Neural crest cell (in vitro differentiated cells): ENCODE results near the gene PDE8B. TPM values are rescaled to one million over a fixed set of nuclear protein-coding genes. Genes with fewer than 3 reads are reported as not detected.

ENCODE experiments used
- DNase-seq: peaks from one replicate; pipeline ENCODE4 v3.0.0; 2021; ENCODE audit warnings: low read depth, mixed read lengths, low spot score
- H3K27ac Mint-ChIP-seq: one replicate; pipeline ENCODE4 v1.8.0; 2021; ENCODE audit warnings: mild to moderate bottlenecking, mixed read lengths; ENCODE audit not compliant: unreplicated experiment
- H3K27me3 Mint-ChIP-seq: 2 replicates; pipeline ENCODE4 v1.8.0; 2021; ENCODE audit warnings: low read depth, mild to moderate bottlenecking, mixed read lengths
- H3K36me3 Mint-ChIP-seq: 2 replicates; pipeline ENCODE4 v1.8.0; 2021; ENCODE audit warnings: low read depth, mild to moderate bottlenecking, mixed read lengths
- H3K4me1 Mint-ChIP-seq: 2 replicates; pipeline ENCODE4 v1.8.0; 2021; ENCODE audit warnings: mixed read lengths
- H3K4me3 Mint-ChIP-seq: one replicate; pipeline ENCODE4 v1.8.0; 2021; ENCODE audit warnings: mild to moderate bottlenecking, mixed read lengths
- H3K9me3 Mint-ChIP-seq: 2 replicates; pipeline ENCODE4 v1.8.0; 2021; ENCODE audit warnings: mixed read lengths
- total RNA-seq: library from RNA; stranded (reverse); gene quantifications from 2 replicates; pipeline ENCODE4 v1.2.1, GENCODE V29; 2021
- TF ChIP-seq, protein P1 (sequence below): fragments of 200-600 bp; sonication (generic); conservative IDR thresholded peaks from 2 replicates; pipeline ENCODE4 v1.5.0; 2021; ENCODE audit warnings: antibody characterized with exemption, mild to moderate bottlenecking

Gene PDE8B
- total RNA-seq, 1 donor from 2014 or later: 0.44 TPM

- Mint-ChIP-seq H3K9me3 (peaks cover 22% of the 10 kb centered on the region), H3K36me3 (peaks cover 10% of the 10 kb centered on the region), H3K4me1 (no peaks in the 10 kb centered on the region), H3K27ac (no peak overlapping the region), H3K27me3 (no peaks in the 10 kb centered on the region), H3K4me3 (no peak overlapping the region)
- TF ChIP-seq, protein P1, sequence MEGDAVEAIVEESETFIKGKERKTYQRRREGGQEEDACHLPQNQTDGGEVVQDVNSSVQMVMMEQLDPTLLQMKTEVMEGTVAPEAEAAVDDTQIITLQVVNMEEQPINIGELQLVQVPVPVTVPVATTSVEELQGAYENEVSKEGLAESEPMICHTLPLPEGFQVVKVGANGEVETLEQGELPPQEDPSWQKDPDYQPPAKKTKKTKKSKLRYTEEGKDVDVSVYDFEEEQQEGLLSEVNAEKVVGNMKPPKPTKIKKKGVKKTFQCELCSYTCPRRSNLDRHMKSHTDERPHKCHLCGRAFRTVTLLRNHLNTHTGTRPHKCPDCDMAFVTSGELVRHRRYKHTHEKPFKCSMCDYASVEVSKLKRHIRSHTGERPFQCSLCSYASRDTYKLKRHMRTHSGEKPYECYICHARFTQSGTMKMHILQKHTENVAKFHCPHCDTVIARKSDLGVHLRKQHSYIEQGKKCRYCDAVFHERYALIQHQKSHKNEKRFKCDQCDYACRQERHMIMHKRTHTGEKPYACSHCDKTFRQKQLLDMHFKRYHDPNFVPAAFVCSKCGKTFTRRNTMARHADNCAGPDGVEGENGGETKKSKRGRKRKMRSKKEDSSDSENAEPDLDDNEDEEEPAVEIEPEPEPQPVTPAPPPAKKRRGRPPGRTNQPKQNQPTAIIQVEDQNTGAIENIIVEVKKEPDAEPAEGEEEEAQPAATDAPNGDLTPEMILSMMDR: no peak
- DNase-seq: no peak
Measured at GRCh38 chr5:77194762-77195161, 15.7 kb upstream of the PDE8B start.

DNA sequence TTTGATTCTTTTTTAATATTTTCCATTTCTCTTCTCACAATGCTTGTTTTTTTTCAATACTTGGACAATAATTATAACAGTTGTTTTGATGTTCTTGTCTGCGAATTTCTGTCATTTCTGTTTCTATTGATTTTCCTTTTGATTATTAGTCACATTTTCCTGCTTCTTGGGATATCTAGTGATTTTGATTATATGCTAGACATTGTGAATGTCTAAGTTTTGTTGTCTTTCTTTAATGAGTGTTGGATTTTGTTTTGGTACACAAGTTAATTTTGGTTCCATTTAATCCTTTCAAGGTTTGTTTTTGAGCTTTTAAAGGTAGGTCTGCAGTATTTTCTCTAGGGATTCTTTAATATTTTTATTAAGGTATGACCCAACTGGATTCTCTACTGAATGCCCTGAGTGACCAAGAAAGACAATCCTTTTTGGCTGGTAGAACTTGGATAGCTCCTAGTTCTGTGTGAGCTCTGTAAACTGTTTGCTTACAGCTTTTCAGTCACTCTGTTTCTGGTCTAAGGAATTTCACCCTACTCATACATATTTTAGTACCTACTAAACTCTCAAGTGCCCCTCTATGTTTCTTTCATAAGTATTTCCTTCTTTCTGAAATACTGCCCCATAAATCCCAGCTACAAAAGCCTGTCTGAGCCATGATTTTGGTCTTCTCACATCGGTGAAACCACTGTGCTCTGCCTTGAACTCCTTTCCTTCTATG, 12.5 kb upstream of the PDE8B start:
- Mint-ChIP-seq H3K27ac (no peak overlapping the region), H3K4me1 (no peaks in the 10 kb centered on the region), H3K4me3 (no peak overlapping the region), H3K27me3 (no peaks in the 10 kb centered on the region), H3K36me3 (peaks cover 10% of the 10 kb centered on the region), H3K9me3 (peaks cover 18% of the 10 kb centered on the region)
- TF ChIP-seq, protein P1: no peak
- DNase-seq: no peak

DNA sequence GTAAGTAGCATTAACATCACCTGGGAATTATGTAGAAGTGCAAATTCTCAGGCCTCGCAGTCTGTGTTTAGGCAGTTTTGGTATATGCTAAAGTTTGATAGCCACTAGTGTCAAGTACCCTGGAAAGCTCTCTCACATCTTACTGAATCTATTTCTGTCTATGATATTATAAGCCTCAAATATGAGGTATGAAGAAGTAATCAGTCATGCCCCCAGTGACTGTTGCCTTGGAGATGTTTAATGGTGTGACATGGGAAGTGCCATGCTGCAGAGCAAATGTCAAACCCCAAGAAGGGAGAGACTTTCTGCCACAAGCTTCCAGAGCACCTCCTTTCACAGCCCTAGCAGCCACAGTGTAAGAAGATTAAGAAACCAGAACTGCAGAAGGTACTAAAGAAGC, 9.8 kb upstream of the PDE8B start:
- no peak overlapping the region for H3K4me3 Mint-ChIP-seq
- no peak for DNase-seq

GRCh38 chr5:77202145-77202544, 8.3 kb upstream of the PDE8B start:
- H3K4me3 Mint-ChIP-seq: no peak overlapping the region
- DNase-seq: no peak
- peaks cover 8% of the 10 kb centered on the region for H3K27me3 Mint-ChIP-seq
- H3K36me3 Mint-ChIP-seq: peaks cover 5% of the 10 kb centered on the region
- peaks cover 8% of the 10 kb centered on the region for H3K9me3 Mint-ChIP-seq
- H3K27ac Mint-ChIP-seq: no peak overlapping the region
- no peaks in the 10 kb centered on the region for H3K4me1 Mint-ChIP-seq
- TF ChIP-seq, protein P1: no peak

More for the DNA sequence above, 9.8 kb upstream of the PDE8B start:
- H3K4me1 Mint-ChIP-seq: no peaks in the 10 kb centered on the region
- H3K27me3 Mint-ChIP-seq: no peaks in the 10 kb centered on the region
- peaks cover 12% of the 10 kb centered on the region for H3K9me3 Mint-ChIP-seq
- peaks cover 7% of the 10 kb centered on the region for H3K36me3 Mint-ChIP-seq
- no peak overlapping the region for H3K27ac Mint-ChIP-seq
- TF ChIP-seq, protein P1: no peak

DNA sequence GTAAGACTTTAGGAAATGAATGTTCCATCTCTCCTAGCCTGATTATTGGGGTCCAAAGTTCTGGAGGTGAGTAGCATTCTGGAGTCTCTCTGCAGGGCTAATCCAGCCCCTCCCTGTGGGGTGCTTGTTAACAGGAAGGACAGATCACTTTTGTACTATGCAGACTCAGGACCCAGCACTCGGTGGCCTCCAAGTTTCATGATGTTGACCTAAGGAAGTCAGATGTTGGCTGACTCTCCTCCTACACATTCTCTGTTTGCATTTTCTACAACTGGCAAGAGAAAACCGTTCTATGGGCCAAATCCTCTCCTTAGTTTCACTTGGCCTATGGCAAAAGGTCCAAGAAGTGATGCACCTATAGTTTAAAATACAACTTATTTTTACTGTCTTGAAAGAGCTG, 5.5 kb upstream of the PDE8B start:
- no peaks in the 10 kb centered on the region for H3K9me3 Mint-ChIP-seq
- H3K27ac Mint-ChIP-seq: no peak overlapping the region
- peaks cover 35% of the 10 kb centered on the region for H3K27me3 Mint-ChIP-seq
- TF ChIP-seq, protein P1: no peak
- H3K36me3 Mint-ChIP-seq: peaks cover 9% of the 10 kb centered on the region
- no peak overlapping the region for H3K4me3 Mint-ChIP-seq
- H3K4me1 Mint-ChIP-seq: peaks cover 4% of the 10 kb centered on the region
- DNase-seq: no peak
